ENCODE results near the gene DNER.

DNA sequence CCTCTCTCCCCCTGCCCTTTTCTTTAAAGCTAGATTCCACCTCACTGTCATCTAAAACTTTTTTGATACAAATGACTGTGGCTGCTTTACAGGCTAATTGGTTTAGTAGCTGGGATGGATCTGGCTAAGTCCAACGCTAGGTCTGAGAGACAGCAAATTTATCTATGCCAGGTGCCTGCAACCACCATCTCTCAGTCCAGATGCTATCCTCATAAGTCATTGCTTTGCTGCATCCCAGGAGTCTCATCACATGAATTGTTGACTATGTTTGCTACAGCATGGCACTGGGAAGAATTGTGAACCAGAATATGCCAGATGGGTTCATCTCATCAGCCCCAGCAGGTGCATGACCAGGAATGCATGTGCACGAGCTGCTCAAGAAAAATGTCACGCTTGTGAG is 343.3 kb downstream of the DNER start:
- TF ChIP-seq, protein P1, sequence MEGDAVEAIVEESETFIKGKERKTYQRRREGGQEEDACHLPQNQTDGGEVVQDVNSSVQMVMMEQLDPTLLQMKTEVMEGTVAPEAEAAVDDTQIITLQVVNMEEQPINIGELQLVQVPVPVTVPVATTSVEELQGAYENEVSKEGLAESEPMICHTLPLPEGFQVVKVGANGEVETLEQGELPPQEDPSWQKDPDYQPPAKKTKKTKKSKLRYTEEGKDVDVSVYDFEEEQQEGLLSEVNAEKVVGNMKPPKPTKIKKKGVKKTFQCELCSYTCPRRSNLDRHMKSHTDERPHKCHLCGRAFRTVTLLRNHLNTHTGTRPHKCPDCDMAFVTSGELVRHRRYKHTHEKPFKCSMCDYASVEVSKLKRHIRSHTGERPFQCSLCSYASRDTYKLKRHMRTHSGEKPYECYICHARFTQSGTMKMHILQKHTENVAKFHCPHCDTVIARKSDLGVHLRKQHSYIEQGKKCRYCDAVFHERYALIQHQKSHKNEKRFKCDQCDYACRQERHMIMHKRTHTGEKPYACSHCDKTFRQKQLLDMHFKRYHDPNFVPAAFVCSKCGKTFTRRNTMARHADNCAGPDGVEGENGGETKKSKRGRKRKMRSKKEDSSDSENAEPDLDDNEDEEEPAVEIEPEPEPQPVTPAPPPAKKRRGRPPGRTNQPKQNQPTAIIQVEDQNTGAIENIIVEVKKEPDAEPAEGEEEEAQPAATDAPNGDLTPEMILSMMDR (IDR thresholded peaks at IDR 0.05; ENCODE audit: low read length), result no peak
- no peak for TF ChIP-seq EZH2 (IDR thresholded peaks at IDR 0.05; ENCODE audit: borderline replicate concordance, low read length)
